GM21515 (cell line): ENCODE measurements around the gene ELP5.

Experiments used
- ATAC-seq: cut with Tn5 transposase; IDR thresholded peaks from one replicate; pipeline ENCODE4 v1.9.1; 2021; ENCODE audit not compliant: unreplicated experiment

ELP5 gene

GRCh38 chr17:7218758-7219157 lies 33.3 kb upstream of the ELP5 start:
- ATAC-seq, result no peak

- ATAC-seq, result no peak
Observed at GRCh38 chr17:7219229-7219811, 32.7 kb upstream of the ELP5 start.

GRCh38 chr17:7219812-7220592 lies 32.0 kb upstream of the ELP5 start, which contains the start of the genes ACADVL and DLG4:
ACADVL (plus strand) TSS chr17:7219938; CDS start chr17:7219985, 47 bp downstream.
DLG4 (minus strand) TSS chr17:7219836.
- peak; percentile 49 for ATAC-seq

GRCh38 chr17:7220593-7221277 lies 31.3 kb upstream of the ELP5 start:
- ATAC-seq, result no peak

- no peak for ATAC-seq
Observed at GRCh38 chr17:7221278-7222092, 30.5 kb upstream of the ELP5 start.

- no peak for ATAC-seq
Observed at GRCh38 chr17:7222093-7222971, 29.7 kb upstream of the ELP5 start.

- ATAC-seq, result no peak
Observed at GRCh38 chr17:7222972-7223292, 29.1 kb upstream of the ELP5 start.

- ATAC-seq, result no peak
Observed at GRCh38 chr17:7223375-7223774, 28.6 kb upstream of the ELP5 start.

- ATAC-seq, result no peak
Observed at GRCh38 chr17:7224110-7224509, 27.9 kb upstream of the ELP5 start.

- ATAC-seq, result no peak
Observed at GRCh38 chr17:7224661-7225111, 27.3 kb upstream of the ELP5 start.

GRCh38 chr17:7225711-7226331 lies 26.2 kb upstream of the ELP5 start:
- ATAC-seq, result no peak

GRCh38 chr17:7226721-7227710 lies 25.0 kb upstream of the ELP5 start:
- no peak for ATAC-seq

- ATAC-seq, result no peak
Observed at GRCh38 chr17:7228920-7229319, 23.1 kb upstream of the ELP5 start.

- no peak for ATAC-seq
Observed at GRCh38 chr17:7229504-7229903, 22.5 kb upstream of the ELP5 start.

- no peak for ATAC-seq
Observed at GRCh38 chr17:7232114-7232513, 19.9 kb upstream of the ELP5 start.

- peak; percentile 0 for ATAC-seq
Observed at GRCh38 chr17:7233701-7234082, 18.3 kb upstream of the ELP5 start.

- peak; percentile 43 for ATAC-seq
Observed at GRCh38 chr17:7234083-7234951, 17.7 kb upstream of the ELP5 start, which contains the start of gene DVL2. DVL2 (minus strand) TSS chr17:7234517; CDS start chr17:7234262, 255 bp downstream.
